ENCODE measurements around the gene SPESP1.
"Not testable (repeated sequence)": the region's sequence is repeated elsewhere in the genome, so short reads cannot be mapped to it uniquely, and the experiment has no call there.

The SPESP1 gene

DNA sequence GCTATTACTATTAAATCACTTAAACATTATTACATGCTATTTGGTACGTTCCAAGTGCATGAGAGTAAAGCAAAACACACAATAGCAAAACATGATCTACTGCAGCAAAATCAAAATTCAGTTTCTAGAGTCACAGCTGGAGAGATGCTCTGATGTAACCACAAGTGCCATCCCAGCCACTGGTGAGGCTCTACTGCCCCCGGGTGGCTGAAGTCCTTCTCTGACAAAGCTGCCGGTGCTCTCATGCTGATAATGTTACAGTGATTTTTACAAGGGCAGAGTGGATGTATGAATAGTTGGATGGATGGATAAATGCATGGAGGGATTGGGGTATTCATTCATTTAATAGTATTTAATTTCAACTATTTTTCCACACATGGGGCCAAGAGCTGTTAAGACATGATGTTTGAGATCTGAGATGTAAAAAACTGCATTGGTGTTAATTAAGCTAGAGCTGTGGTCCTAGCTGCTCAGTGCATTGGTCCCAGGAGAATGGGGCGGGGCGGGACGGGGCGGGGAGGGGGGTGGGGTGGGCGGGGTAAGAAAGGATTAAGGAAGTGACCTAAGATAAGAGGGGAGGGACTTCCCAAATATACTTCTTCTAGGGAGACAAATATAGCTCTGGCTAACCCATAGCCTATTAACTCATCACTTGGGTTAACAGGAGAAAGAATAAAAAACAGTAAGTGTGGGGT lies 5.3 kb upstream of the SPESP1 start:
- Histone ChIP-seq H3K36me3 (ENCODE audit: insufficient read depth, low read length) (no peaks in the 10 kb centered on the region), H3K4me1 (ENCODE audit: insufficient read depth, low read length) (no peaks in the 10 kb centered on the region), H3K9me3 (ENCODE audit: control insufficient read depth, insufficient read depth, low read length) (no peaks in the 10 kb centered on the region), H3K9ac (ENCODE audit: low read depth, low read length) (no peak overlapping the region)

DNA sequence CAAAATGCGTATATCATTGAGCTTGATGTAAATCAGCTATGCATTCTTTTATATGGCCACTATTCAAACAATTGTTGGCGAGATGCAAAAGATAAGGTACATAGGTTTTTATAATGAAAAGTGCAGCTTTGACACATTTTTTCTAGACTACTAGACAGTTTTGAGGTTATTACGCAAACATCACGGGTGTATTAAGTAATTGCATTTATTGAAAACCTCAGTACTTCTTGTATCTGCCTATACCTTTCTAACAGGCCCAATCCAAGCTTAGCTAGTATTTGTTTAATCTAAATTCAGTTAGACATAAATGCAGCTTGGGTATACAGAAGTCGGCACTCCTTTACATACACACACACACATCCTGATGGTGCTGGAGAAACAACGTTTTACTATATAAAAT lies 2.7 kb downstream of the SPESP1 start:
- no peaks in the 10 kb centered on the region for H3K36me3 ChIP-seq (ENCODE audit: insufficient read depth, low read length)
- H3K4me1 ChIP-seq (ENCODE audit: insufficient read depth, low read length) = no peaks in the 10 kb centered on the region
- no peaks in the 10 kb centered on the region for H3K9me3 ChIP-seq (ENCODE audit: control insufficient read depth, insufficient read depth, low read length)
- H3K9ac ChIP-seq (ENCODE audit: low read depth, low read length) = no peak overlapping the region

DNA sequence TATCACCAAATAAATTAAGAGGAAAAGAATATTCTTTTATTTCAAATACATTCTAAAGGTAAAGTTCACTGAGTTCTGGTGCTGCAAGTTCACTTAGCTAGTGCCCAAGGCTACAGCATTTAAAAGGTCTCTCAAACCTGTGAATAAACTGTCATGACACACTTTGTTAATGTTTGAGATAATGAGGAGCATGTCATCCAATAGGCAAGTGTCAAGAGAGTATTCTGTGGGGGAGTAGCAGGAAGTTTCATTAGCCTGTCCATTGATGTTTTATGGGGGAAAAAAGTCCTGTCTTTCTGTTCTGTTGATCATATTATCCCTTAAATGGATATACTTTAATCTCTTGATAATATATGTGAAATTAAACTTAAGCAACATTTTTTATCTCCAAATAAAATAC lies 4.0 kb downstream of the SPESP1 start:
- H3K9me3 ChIP-seq (ENCODE audit: control insufficient read depth, insufficient read depth, low read length) = no peaks in the 10 kb centered on the region
- no peak overlapping the region for H3K9ac ChIP-seq (ENCODE audit: low read depth, low read length)
- no peaks in the 10 kb centered on the region for H3K4me1 ChIP-seq (ENCODE audit: insufficient read depth, low read length)
- no peaks in the 10 kb centered on the region for H3K36me3 ChIP-seq (ENCODE audit: insufficient read depth, low read length)

DNA sequence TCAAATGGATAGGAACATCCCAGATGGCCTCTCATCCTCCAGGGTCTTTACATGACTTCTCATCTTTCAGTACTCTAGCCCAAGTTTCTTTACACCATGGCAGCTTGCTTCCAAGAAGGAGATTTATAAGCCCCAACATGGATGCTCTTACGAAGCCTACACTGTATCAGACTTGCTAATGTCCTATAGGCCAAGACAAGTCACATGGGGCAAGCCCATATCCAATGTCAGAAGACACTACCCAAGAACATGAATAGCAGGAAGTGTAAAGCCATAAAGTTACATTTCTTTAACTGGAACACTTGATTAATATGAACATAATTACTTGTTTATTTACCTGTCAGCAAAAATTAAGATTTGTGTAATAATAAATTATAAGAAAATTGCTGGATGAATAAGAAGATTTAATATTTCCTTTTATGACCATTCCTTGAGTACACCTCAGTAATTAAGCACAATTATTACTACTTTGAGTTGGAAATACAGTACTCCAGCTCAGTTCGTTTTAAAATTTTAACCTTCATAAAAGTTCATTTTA lies 5.1 kb downstream of the SPESP1 start:
- Histone ChIP-seq H3K9ac (ENCODE audit: low read depth, low read length) (no peak overlapping the region), H3K9me3 (ENCODE audit: control insufficient read depth, insufficient read depth, low read length) (no peaks in the 10 kb centered on the region), H3K36me3 (ENCODE audit: insufficient read depth, low read length) (no peaks in the 10 kb centered on the region), H3K4me1 (ENCODE audit: insufficient read depth, low read length) (no peaks in the 10 kb centered on the region)

DNA sequence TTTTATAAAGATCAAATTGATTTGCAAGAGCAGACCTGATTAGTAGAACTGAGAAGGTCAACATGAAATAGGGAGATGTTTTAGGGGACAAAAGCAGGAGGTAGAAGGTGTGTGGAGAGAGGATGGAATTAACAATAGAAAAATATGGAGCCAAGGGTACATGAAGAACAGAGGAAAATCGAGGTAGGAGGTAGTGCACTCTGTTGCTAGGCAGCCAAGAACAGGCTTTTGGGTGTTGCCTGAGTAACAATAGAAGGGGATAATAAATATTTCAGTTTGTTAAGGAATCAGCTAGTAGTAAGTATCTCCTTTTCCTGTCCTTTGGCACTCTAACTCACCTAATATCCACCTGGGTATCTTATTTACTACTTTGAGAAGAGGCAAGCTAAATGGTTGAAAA lies 9.2 kb downstream of the SPESP1 start:
- Histone ChIP-seq H3K9ac (ENCODE audit: low read depth, low read length) (no peak overlapping the region), H3K9me3 (ENCODE audit: control insufficient read depth, insufficient read depth, low read length) (no peaks in the 10 kb centered on the region), H3K36me3 (ENCODE audit: insufficient read depth, low read length) (no peaks in the 10 kb centered on the region), H3K4me1 (ENCODE audit: insufficient read depth, low read length) (no peaks in the 10 kb centered on the region)

DNA sequence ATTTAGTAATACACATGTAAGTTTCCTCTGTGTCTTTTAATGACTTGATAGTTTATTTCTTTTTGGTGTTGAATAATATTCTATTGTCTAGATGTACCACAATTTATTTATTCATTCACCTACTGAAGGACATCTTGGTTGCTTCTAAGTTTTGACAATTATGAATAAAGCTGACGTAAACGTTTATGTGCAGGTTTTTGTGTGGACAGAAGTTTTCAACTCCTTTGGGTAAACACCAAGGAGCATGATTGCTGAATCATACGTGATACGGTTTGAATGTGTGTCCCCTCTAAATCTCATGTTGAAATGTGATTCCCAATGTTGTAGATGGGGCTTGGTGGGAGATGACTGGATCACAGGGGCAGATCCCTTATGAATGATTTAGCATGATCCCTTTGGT lies 21.5 kb downstream of the SPESP1 start:
- Histone ChIP-seq H3K4me1 (ENCODE audit: insufficient read depth, low read length) (no peaks in the 10 kb centered on the region), H3K9me3 (ENCODE audit: control insufficient read depth, insufficient read depth, low read length) (no peaks in the 10 kb centered on the region), H3K36me3 (ENCODE audit: insufficient read depth, low read length) (no peaks in the 10 kb centered on the region), H3K9ac (ENCODE audit: low read depth, low read length) (no peak overlapping the region)

DNA sequence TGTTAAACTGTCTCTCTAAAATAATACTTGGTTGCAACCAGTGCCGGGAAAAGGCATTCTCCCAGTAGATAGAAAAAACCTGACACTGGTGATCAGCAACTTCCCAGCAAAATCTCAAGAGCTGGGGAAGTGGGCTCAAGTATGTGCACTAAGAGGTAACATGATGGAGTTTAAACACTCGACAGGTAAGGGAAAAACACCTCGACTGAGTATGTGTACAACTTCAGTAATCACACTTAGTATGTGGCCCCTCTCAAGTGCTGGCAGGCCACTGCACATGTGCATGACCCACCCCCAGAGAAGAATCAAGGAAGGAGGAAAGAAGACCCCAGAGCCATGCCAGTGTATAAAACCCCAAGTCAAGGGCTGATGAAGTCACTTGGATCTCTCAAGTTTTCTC lies 27.4 kb downstream of the SPESP1 start:
- Histone ChIP-seq H3K9ac (ENCODE audit: low read depth, low read length) (no peak overlapping the region), H3K4me1 (ENCODE audit: insufficient read depth, low read length) (no peaks in the 10 kb centered on the region), H3K36me3 (ENCODE audit: insufficient read depth, low read length) (no peaks in the 10 kb centered on the region), H3K9me3 (ENCODE audit: control insufficient read depth, insufficient read depth, low read length) (no peaks in the 10 kb centered on the region)

DNA sequence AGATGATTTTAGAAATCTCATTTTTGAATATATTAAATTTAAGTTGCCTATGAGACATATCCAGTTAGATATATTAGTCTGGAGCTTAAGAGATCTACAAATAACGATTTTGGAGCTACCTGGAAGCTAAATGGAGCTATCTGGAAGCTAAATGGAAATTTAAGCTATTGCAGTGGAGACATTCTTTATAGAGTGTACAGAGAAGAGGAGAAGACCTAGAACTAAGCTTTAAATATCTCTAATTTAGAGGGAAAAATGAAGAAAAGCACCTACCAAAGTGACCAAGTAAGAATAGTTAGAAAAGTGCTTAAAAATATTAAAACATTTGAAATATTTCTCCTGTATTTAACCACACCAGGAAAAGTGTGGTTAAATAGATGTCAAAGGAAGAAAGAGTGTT lies 28.3 kb downstream of the SPESP1 start:
- Histone ChIP-seq H3K4me1 (ENCODE audit: insufficient read depth, low read length) (no peaks in the 10 kb centered on the region), H3K36me3 (ENCODE audit: insufficient read depth, low read length) (no peaks in the 10 kb centered on the region), H3K9ac (ENCODE audit: low read depth, low read length) (no peak overlapping the region), H3K9me3 (ENCODE audit: control insufficient read depth, insufficient read depth, low read length) (no peaks in the 10 kb centered on the region)

DNA sequence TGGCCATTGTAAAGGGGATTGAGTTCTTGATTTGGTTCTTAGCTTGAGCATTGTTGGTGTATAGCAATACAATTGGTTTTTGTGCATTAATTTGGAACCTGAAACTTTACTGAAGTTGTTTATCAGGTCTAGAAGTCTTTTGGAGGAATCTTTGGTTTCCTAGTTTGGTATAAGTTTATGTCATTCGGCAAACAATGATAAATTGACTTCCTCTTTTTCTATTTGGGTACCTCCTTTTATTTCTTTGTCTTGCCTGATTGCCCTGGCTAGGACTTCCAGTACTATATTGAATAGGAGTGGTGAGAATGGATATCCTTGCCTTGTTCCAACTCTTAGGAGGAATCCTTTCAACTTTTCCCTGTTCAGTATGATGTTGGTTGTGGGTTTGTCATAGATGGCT lies 32.1 kb downstream of the SPESP1 start:
- H3K9ac ChIP-seq (ENCODE audit: low read depth, low read length) = no peak overlapping the region
- H3K4me1 ChIP-seq (ENCODE audit: insufficient read depth, low read length) = no peaks in the 10 kb centered on the region
- peaks cover 11% of the 10 kb centered on the region; the same call in 1 of the 2 replicates for H3K9me3 ChIP-seq (ENCODE audit: control insufficient read depth, insufficient read depth, low read length)
- no peaks in the 10 kb centered on the region for H3K36me3 ChIP-seq (ENCODE audit: insufficient read depth, low read length)

DNA sequence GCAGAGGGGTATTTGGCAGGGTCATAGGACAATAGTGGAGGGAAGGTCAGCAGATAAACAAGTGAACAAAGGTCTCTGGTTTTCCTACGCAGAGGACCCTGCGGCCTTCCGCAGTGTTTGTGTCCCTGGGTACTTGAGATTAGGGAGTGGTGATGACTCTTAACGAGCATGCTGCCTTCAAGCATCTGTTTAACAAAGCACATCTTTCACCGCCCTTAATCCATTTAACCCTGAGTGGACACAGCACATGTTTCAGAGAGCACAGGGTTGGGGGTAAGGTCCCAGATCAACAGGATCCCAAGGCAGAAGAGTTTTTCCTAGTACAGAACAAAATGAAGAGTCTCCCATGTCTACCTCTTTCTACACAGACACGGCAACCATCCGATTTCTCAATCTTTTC lies 33.4 kb downstream of the SPESP1 start:
- H3K9me3 ChIP-seq (ENCODE audit: control insufficient read depth, insufficient read depth, low read length) = peaks cover 16% of the 10 kb centered on the region; the same call in 1 of the 2 replicates
- not testable (repeated sequence) for H3K4me1 ChIP-seq (ENCODE audit: insufficient read depth, low read length); H3K36me3 ChIP-seq (ENCODE audit: insufficient read depth, low read length); H3K9ac ChIP-seq (ENCODE audit: low read depth, low read length)

DNA sequence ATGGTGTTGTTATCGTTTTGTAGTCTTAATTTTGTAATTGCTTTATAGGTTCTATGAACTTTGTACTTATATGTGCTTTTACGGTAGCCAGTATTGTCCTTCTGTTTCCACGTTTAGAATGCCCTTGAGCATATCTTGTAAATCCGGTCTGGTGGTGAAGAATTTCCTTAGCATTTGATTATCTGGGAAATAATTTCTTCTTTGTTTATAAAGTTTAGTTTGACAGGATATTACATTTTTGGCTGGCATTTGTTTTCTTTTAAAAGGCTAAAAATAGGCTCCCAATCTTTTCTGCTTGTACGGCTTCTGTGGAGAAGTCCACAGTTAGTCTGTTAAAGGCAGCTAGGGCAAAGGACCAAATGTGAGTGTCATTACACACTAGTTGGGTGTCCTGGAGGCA lies 36.7 kb downstream of the SPESP1 start:
- no peaks in the 10 kb centered on the region for H3K4me1 ChIP-seq (ENCODE audit: insufficient read depth, low read length)
- no peaks in the 10 kb centered on the region for H3K36me3 ChIP-seq (ENCODE audit: insufficient read depth, low read length)
- H3K9me3 ChIP-seq (ENCODE audit: control insufficient read depth, insufficient read depth, low read length) = peaks cover 16% of the 10 kb centered on the region; the same call in 1 of the 2 replicates
- no peak overlapping the region for H3K9ac ChIP-seq (ENCODE audit: low read depth, low read length)

DNA sequence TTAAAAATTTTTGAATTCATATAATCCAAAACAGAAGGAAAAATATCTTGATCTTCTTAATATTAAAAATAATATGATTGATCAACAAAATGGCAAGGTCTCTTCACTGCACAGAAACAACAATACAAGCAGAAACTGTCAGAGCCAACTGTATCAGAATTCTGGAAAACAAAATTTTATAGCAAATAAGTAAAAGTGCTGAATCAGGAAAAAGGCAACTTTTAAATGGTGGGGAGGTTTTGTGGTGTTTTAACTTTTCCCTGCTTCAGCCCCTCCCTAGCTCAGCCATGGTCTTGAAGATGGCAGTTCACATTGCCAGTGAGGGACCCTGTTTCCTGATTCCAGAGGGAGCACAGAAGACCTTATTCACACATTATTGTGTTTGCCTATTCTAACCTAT lies 37.6 kb downstream of the SPESP1 start:
- H3K36me3 ChIP-seq (ENCODE audit: insufficient read depth, low read length) = no peaks in the 10 kb centered on the region
- peaks cover 16% of the 10 kb centered on the region; the same call in 1 of the 2 replicates for H3K9me3 ChIP-seq (ENCODE audit: control insufficient read depth, insufficient read depth, low read length)

DNA sequence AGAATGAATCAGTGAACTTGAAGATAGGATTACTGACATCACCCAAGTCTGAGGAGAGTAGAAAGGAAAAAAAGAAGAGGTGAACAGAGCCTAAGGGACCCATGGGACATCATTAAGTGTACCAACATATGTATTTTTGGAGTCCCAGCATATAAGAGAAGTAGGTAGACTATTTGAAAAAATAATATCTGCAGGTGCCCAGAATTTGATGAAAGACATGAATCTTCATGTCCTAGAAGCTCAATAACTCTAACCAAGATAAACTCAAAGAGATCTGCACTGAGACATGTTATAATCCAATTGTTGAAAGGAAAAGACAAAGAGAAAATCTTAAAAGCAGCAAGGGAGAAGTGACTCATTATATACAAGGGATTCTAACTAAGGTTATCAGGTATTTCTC lies 39.0 kb downstream of the SPESP1 start:
- Histone ChIP-seq H3K9ac (ENCODE audit: low read depth, low read length) (no peak overlapping the region), H3K36me3 (ENCODE audit: insufficient read depth, low read length) (no peaks in the 10 kb centered on the region), H3K4me1 (ENCODE audit: insufficient read depth, low read length) (no peaks in the 10 kb centered on the region), H3K9me3 (ENCODE audit: control insufficient read depth, insufficient read depth, low read length) (peaks cover 16% of the 10 kb centered on the region; the same call in 1 of the 2 replicates)

More for the DNA sequence above, 37.6 kb downstream of the SPESP1 start:
- H3K9ac ChIP-seq (ENCODE audit: low read depth, low read length) = no peak overlapping the region
- H3K4me1 ChIP-seq (ENCODE audit: insufficient read depth, low read length) = no peaks in the 10 kb centered on the region

DNA sequence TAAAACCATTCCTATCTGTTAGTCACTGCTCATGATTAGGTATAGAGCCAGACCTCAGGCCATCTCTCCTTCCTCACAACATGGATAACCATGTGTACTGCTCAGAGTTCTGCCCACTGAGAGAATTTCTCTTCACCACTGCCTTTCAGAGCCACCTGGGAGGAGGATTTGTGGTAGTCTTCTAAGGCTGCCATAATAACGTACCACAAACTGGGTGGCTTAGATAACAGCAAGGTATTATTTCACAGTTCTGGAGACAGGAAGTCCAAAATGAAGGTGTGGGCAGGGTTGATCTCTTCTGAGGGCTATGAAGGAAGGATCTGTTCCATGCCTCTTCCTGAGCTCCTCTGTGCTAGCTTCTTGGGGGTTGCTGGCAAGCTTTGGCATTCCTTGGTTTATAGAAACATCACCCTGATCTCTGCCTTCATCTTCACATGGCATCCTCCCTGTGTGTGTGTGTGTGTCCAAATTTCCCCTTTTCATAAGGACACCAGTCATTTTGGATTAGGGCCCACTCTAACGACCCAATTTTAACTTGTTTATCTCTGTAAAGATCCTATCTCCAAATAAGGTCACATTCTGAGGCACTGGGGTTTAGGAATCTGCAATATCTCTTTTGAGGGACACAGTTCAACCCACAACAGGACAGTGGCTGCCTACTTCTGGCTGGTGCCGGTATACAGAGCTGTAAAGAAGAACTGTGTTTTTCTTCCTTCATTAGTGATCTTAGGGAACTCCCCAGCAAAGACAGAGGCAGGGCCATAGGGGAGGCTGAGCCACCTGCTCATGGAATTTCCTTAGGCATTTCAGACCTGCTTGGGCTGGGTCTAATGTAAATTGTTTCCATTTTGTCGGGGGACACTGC lies 42.1 kb downstream of the SPESP1 start:
- Histone ChIP-seq H3K9ac (ENCODE audit: low read depth, low read length) (no peak overlapping the region), H3K4me1 (ENCODE audit: insufficient read depth, low read length) (no peaks in the 10 kb centered on the region), H3K36me3 (ENCODE audit: insufficient read depth, low read length) (no peaks in the 10 kb centered on the region), H3K9me3 (ENCODE audit: control insufficient read depth, insufficient read depth, low read length) (peaks cover 9% of the 10 kb centered on the region; the same call in 1 of the 2 replicates)
